Activated CD4-positive, alpha-beta T cell treated with anti-CD3 and anti-CD28 coated beads, Interleukin-2, amount 50 U/mL, for 24 hours (primary cell): ENCODE results near the gene MYOC.
A peak's percentile ranks its signal among the peaks of the same experiment; 100 is the strongest.
"Not testable (repeated sequence)": the region's sequence is repeated elsewhere in the genome, so short reads cannot be mapped to it uniquely, and the experiment has no call there.

Experiments
- DNase-seq, 2 donors: peaks; one replicate each; pipeline ENCODE4 v3.0.0-alpha.2; 2020; ENCODE audit warnings: low read depth in 1 of 2, low spot score in 1 of 2

The MYOC gene

GRCh38 chr1:171654201-171654941, 1.9 kb upstream of the MYOC start:
- DNase-seq, result no peak

DNA sequence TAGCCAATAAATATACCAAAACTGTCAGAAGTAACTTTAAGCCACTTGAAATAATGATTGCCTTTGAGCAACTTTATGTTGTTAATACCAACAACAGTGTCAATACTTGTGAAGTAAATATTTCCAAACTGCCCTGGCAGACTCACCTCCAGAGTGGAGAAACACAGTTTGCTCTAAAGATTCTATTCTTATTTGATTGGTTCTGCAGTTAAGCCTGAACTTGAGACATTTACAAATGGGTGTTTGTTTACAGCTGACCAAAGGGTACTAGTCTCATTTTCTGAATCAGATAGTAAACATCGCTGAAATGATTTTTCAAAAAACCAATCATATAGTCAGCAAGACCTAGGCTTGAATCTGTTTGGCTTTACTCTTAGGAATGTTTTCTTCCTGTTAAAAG, 1.3 kb upstream of the MYOC start:
- DNase-seq, result no peak

DNA sequence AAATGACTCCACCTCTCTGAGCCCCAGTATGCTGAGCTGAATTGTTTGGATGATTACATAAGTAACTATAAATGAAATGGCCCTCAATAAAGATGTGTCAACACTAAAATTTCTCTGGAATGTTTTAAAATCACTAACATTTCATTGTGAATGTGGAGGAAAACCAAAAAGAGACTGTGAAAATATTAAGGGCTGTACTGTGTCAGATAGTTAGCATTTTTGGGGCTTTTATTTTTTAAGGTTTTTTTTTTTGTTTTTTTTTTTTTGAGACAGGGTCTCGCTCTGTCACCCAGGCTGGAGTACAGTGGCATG, 6.3 kb downstream of the MYOC start:
- DNase-seq, result no peak

DNA sequence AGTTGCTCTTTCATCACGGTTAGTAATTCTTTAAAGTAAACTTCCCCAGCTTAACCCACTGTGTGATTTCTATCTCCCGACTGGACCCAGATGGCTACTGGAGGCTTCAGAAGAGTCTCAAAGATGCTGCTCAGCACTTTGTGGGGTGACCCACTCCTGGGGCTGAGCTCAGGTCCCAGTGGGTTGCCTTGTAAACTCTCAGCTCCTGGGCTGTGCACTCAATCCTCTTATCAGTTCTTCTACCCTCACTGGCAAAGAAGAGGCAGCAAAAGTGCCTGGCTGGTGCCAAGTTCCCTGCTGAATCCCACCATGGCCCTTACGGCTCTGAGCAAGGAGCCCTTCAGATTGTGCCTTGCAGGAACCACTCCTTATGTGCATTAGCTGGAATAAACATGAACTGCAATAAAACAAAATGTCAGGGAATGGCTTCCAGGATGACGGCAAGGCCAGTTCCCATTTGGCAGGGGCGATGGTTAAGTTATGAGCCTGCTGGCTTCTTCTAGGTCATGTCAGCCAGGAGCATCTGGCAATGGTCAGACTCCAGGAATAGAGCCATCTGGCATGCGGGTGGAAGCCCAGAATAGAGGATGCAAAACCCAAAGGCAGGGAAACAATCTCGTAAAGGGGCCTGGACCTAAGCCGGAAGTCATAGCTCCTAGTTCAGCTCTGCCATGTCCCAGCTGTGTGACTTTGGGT, 6.8 kb downstream of the MYOC start:
- DNase-seq, result no peak

- peak; percentile 16 to 61 for DNase-seq
Observed at GRCh38 chr1:171644805-171645483, 7.5 kb downstream of the MYOC start.

DNA sequence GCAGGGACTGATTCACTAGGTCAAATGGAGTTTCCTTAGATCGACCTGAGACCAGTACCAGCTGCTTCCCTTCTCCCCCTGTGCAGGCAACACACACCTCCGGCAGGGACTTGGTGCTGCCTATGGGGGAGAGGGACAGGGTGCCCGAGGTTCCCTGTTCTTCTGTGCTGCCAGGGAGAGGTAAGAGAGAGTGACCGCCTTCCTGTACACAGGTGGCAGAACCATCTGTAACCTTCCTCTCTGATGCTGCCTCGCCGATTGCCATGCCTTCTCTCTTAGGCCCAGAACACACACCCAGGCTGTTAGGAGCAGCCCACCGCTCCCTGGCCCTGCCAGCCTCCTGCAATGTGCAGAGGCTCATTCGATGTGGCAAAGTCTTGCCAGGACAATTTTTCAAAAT, 9.3 kb downstream of the MYOC start:
- no peak for DNase-seq

GRCh38 chr1:171642197-171642596, 10.3 kb downstream of the MYOC start:
- no peak for DNase-seq

DNA sequence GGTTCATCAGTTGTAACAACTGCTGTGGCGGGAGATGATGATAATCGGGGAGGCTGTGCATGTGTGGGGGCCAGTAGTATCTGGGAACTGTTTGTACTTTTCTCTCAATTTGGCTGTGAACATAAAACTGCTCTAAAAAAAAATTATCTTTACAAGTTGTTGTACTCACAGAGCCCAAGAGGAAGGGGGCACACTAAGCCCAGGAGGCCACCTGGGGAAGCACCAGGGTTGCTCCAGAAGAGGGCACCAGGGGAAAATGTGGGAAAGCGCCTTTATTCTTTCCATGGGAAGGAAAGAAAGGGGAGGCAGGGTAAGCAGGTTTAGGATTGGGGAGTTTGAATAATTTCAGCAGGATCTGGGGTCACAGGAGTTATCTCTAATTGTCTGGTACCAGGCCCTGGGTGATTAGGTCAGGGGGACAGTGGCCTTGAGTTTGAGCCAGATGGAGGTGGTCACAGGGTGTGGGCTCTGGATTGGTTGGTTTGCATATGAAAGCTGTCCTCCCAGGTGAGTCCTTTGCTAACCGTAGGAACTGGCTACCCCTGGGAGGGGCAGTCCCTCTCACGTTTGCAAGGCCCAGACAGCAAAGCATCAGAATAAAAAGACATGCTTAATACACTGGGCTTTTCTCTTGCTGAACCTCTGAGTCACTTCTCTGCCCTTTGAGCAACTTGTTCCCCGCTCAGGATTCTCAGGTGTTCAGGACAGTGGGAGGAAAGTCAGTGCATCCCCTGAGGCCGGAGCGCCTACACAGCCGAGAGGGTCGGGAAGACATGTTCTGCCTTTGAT, 11.2 kb downstream of the MYOC start:
- DNase-seq, result no peak

DNA sequence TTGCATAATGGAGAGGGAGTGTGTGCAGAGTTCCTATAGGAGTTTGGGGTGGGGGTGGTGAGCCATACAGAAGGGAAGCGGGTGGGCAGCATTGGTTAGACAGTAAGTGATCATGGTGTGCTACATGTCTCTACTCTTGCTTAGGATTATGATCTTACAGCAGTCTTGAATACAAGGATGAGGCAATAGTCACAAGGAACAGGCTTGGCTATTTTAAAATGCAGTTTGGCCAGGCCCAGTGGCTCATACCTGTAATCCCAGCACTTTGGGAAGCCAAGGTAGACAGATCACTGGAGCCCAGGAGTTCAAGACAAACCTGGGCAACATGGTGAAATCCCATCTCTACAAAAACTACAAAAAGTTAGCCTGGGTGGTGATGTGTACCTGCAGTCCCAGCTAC, 12.3 kb downstream of the MYOC start:
- no peak for DNase-seq

DNA sequence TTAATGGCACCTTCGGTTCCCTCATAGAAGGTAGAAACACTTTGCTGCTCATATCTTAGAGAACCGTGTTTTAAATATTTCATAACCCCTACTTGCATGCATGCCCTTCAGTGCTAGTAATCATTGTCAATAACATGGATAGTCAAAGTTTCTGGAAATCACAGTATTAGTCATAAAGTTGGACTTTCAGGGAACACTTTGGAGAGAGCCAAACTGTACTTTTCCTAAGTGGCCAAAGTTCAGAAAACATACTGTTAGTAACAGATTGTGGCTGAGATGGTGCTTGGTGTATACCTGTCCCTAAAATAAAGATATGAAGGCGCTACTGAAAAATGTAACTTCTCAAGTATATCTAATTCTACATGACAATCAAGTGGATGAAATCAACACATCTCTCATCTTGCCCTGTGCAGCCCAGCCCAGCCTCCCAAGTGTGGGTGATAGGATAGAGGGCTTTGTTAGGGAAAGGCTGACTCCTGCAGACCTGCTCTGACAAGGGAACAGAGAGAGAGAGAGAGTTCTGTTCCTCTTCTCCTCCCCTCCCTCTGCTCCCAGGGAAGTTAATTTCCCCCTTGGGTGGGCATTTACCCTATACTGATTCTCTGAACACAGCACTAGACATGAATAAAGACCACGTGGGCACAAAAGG, 14.4 kb downstream of the MYOC start:
- no peak for DNase-seq

DNA sequence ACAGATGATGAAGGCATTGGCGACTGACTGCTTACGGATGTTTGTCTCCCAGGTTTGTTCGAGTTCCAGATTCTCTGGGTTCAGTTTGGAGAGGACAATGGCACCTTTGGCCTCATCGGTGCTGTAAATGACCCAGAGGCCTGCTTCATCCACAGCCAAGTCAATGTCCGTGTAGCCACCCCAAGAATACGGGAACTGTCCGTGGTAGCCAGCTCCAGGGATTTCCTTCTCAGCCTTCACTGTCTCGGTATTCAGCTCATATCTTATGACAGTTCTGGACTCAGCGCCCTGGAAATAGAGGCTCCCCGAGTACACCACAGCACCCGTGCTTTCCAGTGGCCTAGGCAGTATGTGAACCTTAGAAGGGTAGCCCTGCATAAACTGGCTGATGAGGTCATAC, 16.3 kb downstream of the MYOC start:
- no peak for DNase-seq

- no peak for DNase-seq
Observed at GRCh38 chr1:171635661-171636060, 16.8 kb downstream of the MYOC start.

- no peak for DNase-seq
Observed at GRCh38 chr1:171628225-171628624, 24.3 kb downstream of the MYOC start.

GRCh38 chr1:171627020-171627419, 25.5 kb downstream of the MYOC start:
- no peak for DNase-seq

- DNase-seq, result no peak
Observed at GRCh38 chr1:171625225-171625624, 27.3 kb downstream of the MYOC start.

- DNase-seq, result no peak
Observed at GRCh38 chr1:171623651-171624331, 28.7 kb downstream of the MYOC start.

- DNase-seq, result no peak
Observed at GRCh38 chr1:171622152-171622462, 30.4 kb downstream of the MYOC start, which contains the start of gene MYOCOS. Gene MYOCOS, plus strand, starts transcription at chr1:171622243. Its CDS starts 1,641 bp downstream, at chr1:171623884.

DNA sequence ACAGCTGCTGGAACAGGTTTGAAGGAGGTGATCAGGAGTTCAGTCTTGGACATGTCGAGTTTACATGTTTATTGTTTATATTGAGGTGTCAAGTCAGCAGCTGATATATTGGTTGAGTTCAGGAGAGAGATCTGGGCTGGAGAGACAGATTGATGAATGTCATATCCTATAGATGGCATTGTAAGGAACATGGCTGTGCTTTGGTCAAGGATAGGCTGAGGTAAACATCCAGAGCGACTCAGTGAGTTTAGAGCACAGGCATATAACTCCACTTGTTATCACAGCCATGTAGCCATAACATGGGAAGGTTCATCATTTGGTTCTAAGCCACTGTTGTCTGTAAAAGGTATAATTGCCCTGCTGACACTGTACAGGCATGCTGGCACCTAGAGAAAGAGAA, 35.9 kb downstream of the MYOC start:
- no peak for DNase-seq

- not testable (repeated sequence) for DNase-seq
Observed at GRCh38 chr1:171615122-171615906, 37.2 kb downstream of the MYOC start.

- no peak for DNase-seq
Observed at GRCh38 chr1:171613282-171613681, 39.2 kb downstream of the MYOC start.
